Measurements from ENCODE around the gene CTSA. TPM values are rescaled to one million over a fixed set of nuclear protein-coding genes. Genes with fewer than 3 reads are reported as not detected.

Gene CTSA
- 24.1 and 39.4 TPM in 2 replicates for total RNA-seq

DNA sequence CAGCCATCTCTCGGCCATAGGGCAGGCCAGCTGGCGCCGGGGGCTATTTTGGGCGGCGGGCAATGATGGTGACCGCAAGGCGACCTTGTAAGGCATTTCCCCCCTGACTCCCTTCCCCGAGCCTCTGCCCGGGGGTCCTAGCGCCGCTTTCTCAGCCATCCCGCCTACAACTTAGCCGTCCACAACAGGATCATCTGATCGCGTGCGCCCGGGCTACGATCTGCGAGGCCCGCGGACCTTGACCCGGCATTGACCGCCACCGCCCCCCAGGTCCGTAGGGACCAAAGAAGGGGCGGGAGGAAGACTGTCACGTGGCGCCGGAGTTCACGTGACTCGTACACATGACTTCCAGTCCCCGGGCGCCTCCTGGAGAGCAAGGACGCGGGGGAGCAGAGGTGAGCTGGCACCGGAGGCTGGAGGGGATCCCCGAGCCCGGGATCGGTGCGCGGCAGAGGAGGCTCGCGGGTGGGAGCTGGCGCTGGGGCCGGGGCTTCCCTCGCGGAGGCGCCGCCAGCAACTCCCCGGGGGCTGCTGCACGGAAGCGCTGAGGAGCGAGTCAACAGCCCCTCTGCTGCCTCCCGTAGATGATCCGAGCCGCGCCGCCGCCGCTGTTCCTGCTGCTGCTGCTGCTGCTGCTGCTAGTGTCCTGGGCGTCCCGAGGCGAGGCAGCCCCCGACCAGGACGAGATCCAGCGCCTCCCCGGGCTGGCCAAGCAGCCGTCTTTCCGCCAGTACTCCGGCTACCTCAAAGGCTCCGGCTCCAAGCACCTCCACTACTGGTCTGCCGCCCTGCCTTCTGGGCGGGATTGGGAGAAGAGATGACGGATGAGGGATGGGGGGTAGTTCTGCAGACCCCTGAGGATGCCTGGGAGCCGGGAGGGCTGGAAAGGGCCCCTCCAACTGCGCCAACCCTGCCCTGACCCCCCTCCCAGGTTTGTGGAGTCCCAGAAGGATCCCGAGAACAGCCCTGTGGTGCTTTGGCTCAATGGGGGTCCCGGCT is at the start of gene CTSA, which contains the start of gene NEURL2:
Gene CTSA, plus strand, starts transcription at position 351 of the 999 bp plus-strand sequence. Its CDS starts 234 bp downstream, at position 585.
Gene NEURL2, minus strand, starts transcription at position 224 of the 999 bp plus-strand sequence. Its CDS starts 217 bp downstream, at position 7.

DNA sequence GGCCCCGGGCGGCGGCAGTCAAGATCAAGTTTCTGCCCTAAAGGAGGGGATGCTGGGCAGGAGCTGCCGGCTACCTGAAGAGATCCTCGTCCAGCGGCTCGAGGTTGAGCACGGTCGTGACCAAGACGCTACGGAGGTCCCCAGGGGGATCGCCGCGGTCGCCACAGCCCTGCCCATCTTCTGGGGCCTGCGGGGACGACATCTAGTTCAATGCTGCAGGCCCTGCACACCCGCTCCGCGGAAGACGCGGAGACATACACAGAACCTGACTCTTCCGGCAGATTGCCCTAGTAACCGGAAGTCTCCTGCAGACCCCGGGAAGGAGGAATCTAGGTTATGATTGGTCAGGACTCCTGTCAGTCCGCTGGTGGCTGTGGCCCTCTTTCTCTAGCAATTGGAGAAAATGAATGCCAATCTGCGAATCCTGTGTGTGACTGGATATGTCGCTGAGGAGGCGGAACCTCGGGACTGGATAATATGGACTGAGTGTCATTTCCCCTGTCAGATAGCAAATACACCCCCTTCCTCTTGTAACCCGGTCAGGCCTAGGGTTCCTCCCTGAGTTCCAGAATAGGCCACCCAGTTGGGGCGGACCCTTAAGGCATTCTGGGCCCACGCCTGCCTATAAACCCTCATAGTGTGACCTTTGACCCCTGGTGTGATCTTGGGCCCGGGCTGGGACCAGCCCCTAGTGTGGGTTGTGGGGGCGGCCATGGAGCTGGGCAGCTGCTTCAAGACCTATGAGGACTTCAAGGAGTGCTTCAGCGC is 33.8 kb upstream of the CTSA start, which contains the start of the genes ACOT8 and ZSWIM3:
Gene ACOT8, minus strand, starts transcription at position 279 of the 768 bp plus-strand sequence. Its CDS starts 77 bp downstream, at position 202.
Gene ZSWIM3, plus strand, starts transcription at position 501 of the 768 bp plus-strand sequence. Its CDS starts 212 bp downstream, at position 713.

DNA sequence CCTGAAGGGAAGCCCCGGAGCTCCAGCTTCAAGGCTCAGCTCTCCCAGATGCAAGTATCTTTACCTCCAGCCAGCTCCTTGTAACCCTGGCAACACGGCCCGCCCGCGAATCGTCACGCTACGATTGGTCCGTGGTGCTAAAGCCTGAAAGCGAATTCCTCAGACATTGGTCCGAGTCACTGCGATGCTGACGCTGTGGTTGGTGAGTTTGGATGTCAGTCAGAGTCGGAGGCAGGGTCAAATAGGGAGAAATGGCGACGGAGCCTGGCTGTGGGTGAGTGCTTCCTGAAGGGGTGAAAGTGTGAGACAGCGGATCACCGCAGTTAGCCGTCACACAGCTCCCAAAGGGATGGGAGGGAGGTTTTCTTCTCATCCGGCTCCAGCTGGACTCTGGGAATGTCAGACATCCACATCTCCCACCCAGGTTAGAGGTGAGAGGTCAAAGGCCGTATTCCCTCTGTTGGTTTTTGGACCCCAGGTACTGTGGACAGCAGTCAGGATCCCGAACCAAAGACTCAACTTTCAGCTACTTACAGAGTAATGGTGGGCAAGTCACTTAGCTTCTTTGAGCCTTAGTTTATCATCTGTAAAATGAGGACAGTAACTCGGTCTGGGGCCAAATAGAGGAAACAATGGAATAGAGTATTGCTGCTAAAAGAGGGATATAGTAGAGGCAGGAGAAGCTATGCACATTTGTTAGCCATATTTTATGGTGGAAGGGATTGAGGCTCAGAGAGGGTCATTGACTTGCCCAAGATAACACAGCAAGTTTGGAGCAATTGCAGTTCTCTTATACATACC is 9.9 kb upstream of the CTSA start, which contains the start of gene ZSWIM1:
Gene ZSWIM1, plus strand, starts transcription at position 240 of the 801 bp plus-strand sequence. CDS start 1,366 bp downstream, outside the sequence.

DNA sequence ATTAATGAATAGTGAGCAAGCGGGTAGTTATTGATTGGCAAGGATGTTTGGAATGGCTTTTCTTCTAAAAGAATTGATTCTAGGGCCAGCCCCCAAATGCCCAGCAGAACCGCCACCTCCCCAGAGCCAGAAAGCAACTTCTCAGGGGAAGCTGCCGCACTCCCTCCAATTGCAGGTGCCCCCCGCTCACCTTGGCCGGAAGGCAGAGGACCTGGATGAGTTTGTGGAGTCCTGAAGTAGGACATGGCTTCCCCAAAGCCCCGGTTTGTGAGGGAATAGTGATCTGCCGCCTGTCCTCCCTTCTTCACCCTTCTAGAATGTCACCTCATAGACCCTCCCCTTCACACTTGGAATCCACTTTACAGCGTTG is 3.8 kb upstream of the CTSA start, which contains the start of gene SPATA25:
Gene SPATA25, minus strand, starts transcription at position 277 of the 370 bp plus-strand sequence. Its CDS starts 32 bp downstream, at position 245.

DNA sequence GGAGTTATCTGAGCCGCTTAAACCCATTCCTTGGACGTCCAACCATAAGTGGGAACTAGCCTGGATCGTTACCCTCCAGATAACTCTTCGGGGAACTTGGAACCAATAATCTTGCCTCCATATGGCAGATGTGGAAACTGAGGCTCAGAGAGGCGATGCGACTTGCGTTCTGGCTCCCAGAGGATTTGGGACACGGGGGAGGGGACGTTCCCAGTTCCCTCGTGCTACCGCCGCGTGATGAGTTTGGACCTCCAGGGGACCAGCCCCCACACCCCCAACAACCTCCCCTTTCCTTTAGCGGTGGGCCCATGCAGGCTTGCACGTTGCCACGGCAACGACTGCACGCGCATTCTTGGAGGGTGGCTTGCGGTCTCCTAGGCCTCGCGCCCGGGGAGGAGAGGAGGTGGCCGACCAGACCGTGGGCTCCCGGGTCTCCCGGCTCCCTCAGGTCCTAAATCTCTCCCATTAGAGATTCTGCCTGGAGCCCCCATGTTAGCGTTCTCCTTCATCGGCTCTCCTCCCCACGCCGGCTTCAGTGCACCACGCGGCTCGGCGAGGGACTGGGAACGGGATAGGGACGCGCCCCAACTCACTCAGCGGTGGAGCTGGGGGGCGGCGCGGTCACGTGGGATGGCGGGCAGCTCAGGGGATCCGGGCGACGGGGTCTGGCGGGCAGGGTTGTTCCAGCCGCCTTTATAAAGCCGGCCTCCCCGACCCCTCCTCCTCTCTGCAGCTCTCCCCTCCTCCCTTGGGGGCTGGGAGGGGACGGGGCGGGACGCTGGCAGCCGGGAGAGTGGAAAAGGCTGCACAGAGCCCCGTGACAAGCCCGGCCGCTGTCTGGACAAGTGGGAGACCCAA is 20.6 kb downstream of the CTSA start, which contains the start of gene PLTP:
Gene PLTP, minus strand, starts transcription at position 670 of the 858 bp plus-strand sequence. CDS start 703 bp downstream, outside the sequence.

DNA sequence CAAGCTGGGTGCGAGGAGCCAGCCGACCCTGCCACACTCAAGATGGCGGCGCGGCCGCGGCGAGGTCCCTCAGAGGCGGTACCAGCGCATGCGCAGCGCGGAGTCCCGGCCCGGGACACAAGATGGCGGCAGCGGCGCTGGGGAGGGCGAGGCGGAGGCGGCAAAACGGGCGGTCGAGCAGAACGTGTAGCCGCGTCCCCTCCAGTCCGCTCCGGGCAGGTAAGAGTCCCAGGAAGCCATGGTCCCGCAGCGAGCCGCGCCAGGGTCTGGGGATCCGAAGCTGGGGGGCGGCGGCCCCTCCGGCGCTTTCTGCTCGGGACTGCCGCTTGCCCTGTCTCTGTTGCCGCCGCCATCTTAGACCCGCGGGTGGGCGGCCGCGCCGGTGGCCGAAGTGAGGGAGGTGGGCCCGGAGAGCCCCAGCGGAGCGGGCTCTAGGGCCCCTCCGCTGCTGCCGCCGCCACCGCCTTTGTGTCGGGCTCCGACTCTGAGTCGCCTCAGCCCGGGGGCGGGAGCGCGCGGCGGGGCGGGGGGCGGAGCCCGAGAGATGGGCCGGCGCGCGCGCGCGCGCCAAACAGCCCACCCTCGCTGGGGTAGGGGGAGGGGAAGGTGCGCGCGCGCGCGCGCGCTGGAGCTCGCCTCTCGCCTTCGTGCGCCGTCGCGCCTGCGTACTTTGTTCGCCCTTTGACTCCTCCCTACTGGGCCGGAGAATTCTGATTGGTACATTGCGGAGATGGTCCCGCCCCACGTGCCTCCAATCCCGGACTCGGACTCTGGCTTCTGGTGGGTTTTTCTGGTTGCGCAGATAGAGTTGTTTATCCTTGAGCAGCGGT is 43.7 kb downstream of the CTSA start, which contains the start of gene PCIF1:
Gene PCIF1, plus strand, starts transcription at position 98 of the 830 bp plus-strand sequence. CDS start 4,317 bp downstream, outside the sequence.

Other genes starting within 250 kb of the CTSA start
- gene WFDC11, start 221.1 kb upstream of the CTSA start, total RNA-seq = not detected in 2 replicates
- not detected in 2 replicates for gene WFDC13, start 189.3 kb upstream of the CTSA start, total RNA-seq
- gene WFDC10B, start 186.3 kb upstream of the CTSA start, total RNA-seq = not detected in 2 replicates
- not detected in 2 replicates for gene SPINT4, start 169.0 kb upstream of the CTSA start, total RNA-seq
- 0.56 and 1.1 TPM in 2 replicates for gene WFDC3, start 99.5 kb upstream of the CTSA start, total RNA-seq
- gene DNTTIP1, start 99.4 kb upstream of the CTSA start, total RNA-seq = 10.8 and 24.2 TPM in 2 replicates
- gene UBE2C, start 78.7 kb upstream of the CTSA start, total RNA-seq = 95.7 and 112 TPM in 2 replicates
- 0.21 TPM in 1 of 2 replicates, not detected in the other for gene TNNC2, start 64.0 kb upstream of the CTSA start, total RNA-seq
- 23.2 and 37.3 TPM in 2 replicates for gene SNX21, start 57.5 kb upstream of the CTSA start, total RNA-seq
- 46.7 and 50.1 TPM in 2 replicates for gene ACOT8, start 33.9 kb upstream of the CTSA start, total RNA-seq
- gene ZSWIM3, start 33.7 kb upstream of the CTSA start, total RNA-seq = 0.74 and 2.4 TPM in 2 replicates
- gene ZSWIM1, start 10.1 kb upstream of the CTSA start, total RNA-seq = 6.8 and 9.0 TPM in 2 replicates
- gene SPATA25, start 3.7 kb upstream of the CTSA start, total RNA-seq = 0.33 TPM in 1 of 2 replicates, not detected in the other
- 2.0 and 2.3 TPM in 2 replicates for gene NEURL2, start 127 bp upstream of the CTSA start, total RNA-seq
- 68.9 and 99.4 TPM in 2 replicates for gene PLTP, start 20.8 kb downstream of the CTSA start, total RNA-seq
- gene PCIF1, start 43.3 kb downstream of the CTSA start, total RNA-seq = 11.2 and 19.6 TPM in 2 replicates
- 10.8 and 15.0 TPM in 2 replicates for gene ZNF335, start 80.9 kb downstream of the CTSA start, total RNA-seq
- 10.5 and 10.7 TPM in 2 replicates for gene MMP9, start 117.6 kb downstream of the CTSA start, total RNA-seq
- 0.56 and 0.98 TPM in 2 replicates for gene SLC12A5, start 137.9 kb downstream of the CTSA start, total RNA-seq
- gene NCOA5, start 198.6 kb downstream of the CTSA start, total RNA-seq = 12.7 and 13.4 TPM in 2 replicates
- gene CD40, start 227.0 kb downstream of the CTSA start, total RNA-seq = 6.2 and 7.8 TPM in 2 replicates